Gastrocnemius medialis (tissue), 4 donors: ENCODE results near the gene RXRA.

Experiments used
- CTCF ChIP-seq, 5 experiments: fragments of 450-650 bp in 3 of 5; fragments of 200-600 bp in 2 of 5; sonication (generic) in 2 of 5; IDR thresholded peaks in 4 of 5; conservative IDR thresholded peaks in 1 of 5; 1 replicate in 4 of 5; 2 replicates in 1 of 5; pipeline ENCODE4 v1.5.1; 2016 to 2019; ENCODE audit warnings: antibody characterized with exemption in 5 of 5, mild to moderate bottlenecking in 3 of 5, moderate library complexity in 3 of 5
- POLR2A ChIP-seq, 2 donors: fragments of 450-650 bp; IDR thresholded peaks; one replicate each; pipeline ENCODE4 v1.6.1; 2017; ENCODE audit warnings: antibody characterized with exemption in 2 of 2, mild to moderate bottlenecking in 2 of 2, moderate library complexity in 2 of 2

- no peak for TF ChIP-seq CTCF (IDR thresholded peaks at IDR 0.05 in 4 of 5, conservative IDR thresholded peaks at IDR 0.05 in 1 of 5)
- TF ChIP-seq POLR2A (IDR thresholded peaks at IDR 0.05) = no peak
Observed at GRCh38 chr9:134318941-134319305, 7.3 kb upstream of the RXRA start.
